GM10266 (cell line): ENCODE results near the gene SSH2.

ENCODE experiments used
- DNase-seq: peaks from one replicate; pipeline ENCODE4 v3.0.0; 2012; ENCODE audit errors: extremely low spot score
- CTCF ChIP-seq: IDR thresholded peaks from 2 replicates; pipeline ENCODE4 v1.5.1; 2012; ENCODE audit warnings: mild to moderate bottlenecking, low read depth; ENCODE audit not compliant: control insufficient read depth, insufficient read depth; ENCODE audit errors: missing control alignments

Gene SSH2

GRCh38 chr17:29582772-29583171 lies 347.3 kb downstream of the SSH2 start:
- TF ChIP-seq CTCF, result no peak
- DNase-seq, result no peak

- DNase-seq, result no peak
- no peak for TF ChIP-seq CTCF
These were observed 347.7 kb downstream of the SSH2 start for GRCh38 chr17:29582254-29582765.

GRCh38 chr17:29581583-29582253 lies 348.3 kb downstream of the SSH2 start:
- no peak for DNase-seq
- TF ChIP-seq CTCF, result no peak

GRCh38 chr17:29579866-29580771 lies 349.9 kb downstream of the SSH2 start:
- peak; percentile 94 for DNase-seq
- peak; percentile 92 for TF ChIP-seq CTCF

- DNase-seq, result no peak
- no peak for TF ChIP-seq CTCF
These were observed 351.2 kb downstream of the SSH2 start for GRCh38 chr17:29578626-29579485.

GRCh38 chr17:29577385-29578211 lies 352.4 kb downstream of the SSH2 start:
- DNase-seq, result no peak
- TF ChIP-seq CTCF, result no peak
